Dendritic cell treated with granulocyte-macrophage colony-stimulating factor and Interleukin-4, amounts not matched to agents 40 ng/mL and 50 ng/mL, for 4 days (primary cell): ENCODE data around the gene TPD52L1.

ENCODE experiments used
- H3K27ac Mint-ChIP-seq: one replicate; pipeline ENCODE4 v1.8.0; 2022; ENCODE audit warnings: mild to moderate bottlenecking, mixed read lengths
- H3K27me3 Mint-ChIP-seq: one replicate; pipeline ENCODE4 v1.8.0; 2022; ENCODE audit warnings: mild to moderate bottlenecking, mixed read lengths
- H3K36me3 Mint-ChIP-seq: one replicate; pipeline ENCODE4 v1.8.0; 2022; ENCODE audit warnings: low read depth, mixed read lengths
- H3K4me1 Mint-ChIP-seq: one replicate; pipeline ENCODE4 v1.8.0; 2022; ENCODE audit warnings: low read depth, mixed read lengths
- H3K4me3 Mint-ChIP-seq: one replicate; pipeline ENCODE4 v1.8.0; 2022; ENCODE audit warnings: mild to moderate bottlenecking, moderate library complexity, mixed read lengths
- H3K9me3 Mint-ChIP-seq: one replicate; pipeline ENCODE4 v1.8.0; 2022; ENCODE audit warnings: mixed read lengths
- intact Hi-C: fragments of 100-400 bp; cut with micrococcal nuclease; formaldehyde crosslinking; loops from one replicate; pipeline ENCODE4 v1.15.0; 2022

The TPD52L1 gene

DNA sequence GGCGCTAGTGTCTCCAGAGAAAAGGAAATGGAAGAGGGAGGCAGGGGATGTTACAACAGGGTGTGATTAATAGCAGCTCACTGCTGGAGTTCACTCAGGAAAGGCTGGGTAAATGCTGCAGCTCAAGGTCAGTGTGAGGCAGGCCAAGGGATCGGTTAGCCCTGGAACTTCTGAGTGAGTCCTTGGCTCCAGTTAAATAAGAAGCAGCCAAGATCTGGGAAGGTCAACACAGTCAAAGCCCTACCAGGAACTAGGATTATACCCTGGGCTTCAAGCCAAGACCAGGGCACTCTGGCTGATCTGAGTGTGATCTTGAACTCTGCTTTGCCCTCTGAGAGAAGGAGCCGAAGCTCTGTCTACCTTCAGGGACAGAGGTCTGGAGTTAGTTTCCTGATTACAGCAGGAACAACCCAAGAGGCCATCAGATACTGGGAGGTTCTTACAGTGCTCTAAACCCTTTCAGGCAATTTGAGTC lies 44.3 kb downstream of the TPD52L1 start:
- H3K9me3 Mint-ChIP-seq = no peaks in the 10 kb centered on the region
- intact Hi-C loops = no loop called here
- no peak overlapping the region for H3K4me3 Mint-ChIP-seq
- H3K36me3 Mint-ChIP-seq = no peaks in the 10 kb centered on the region
- no peak overlapping the region for H3K27ac Mint-ChIP-seq
- H3K4me1 Mint-ChIP-seq = peaks cover 42% of the 10 kb centered on the region
- H3K27me3 Mint-ChIP-seq = no peaks in the 10 kb centered on the region

- Mint-ChIP-seq H3K27ac (no peak overlapping the region), H3K27me3 (no peaks in the 10 kb centered on the region), H3K9me3 (no peaks in the 10 kb centered on the region), H3K36me3 (no peaks in the 10 kb centered on the region), H3K4me3 (no peak overlapping the region), H3K4me1 (peaks cover 48% of the 10 kb centered on the region)
- intact Hi-C loops = no loop called here
Measured at GRCh38 chr6:125198398-125198937, 44.9 kb downstream of the TPD52L1 start.

- Mint-ChIP-seq H3K4me3 (no peak overlapping the region), H3K4me1 (peaks cover 41% of the 10 kb centered on the region), H3K27ac (no peak overlapping the region), H3K27me3 (no peaks in the 10 kb centered on the region), H3K9me3 (no peaks in the 10 kb centered on the region), H3K36me3 (no peaks in the 10 kb centered on the region)
- intact Hi-C loops = no loop called here
Measured at GRCh38 chr6:125200941-125201340, 47.4 kb downstream of the TPD52L1 start.

- H3K27ac Mint-ChIP-seq = no peak overlapping the region
- no peaks in the 10 kb centered on the region for H3K27me3 Mint-ChIP-seq
- H3K4me1 Mint-ChIP-seq = peaks cover 41% of the 10 kb centered on the region
- no peaks in the 10 kb centered on the region for H3K36me3 Mint-ChIP-seq
- no peak overlapping the region for H3K4me3 Mint-ChIP-seq
- no peaks in the 10 kb centered on the region for H3K9me3 Mint-ChIP-seq
- intact Hi-C loops = no loop called here
Measured at GRCh38 chr6:125201961-125202729, 48.6 kb downstream of the TPD52L1 start.

- no peak overlapping the region for H3K27ac Mint-ChIP-seq
- intact Hi-C loops = no loop called here
- no peaks in the 10 kb centered on the region for H3K27me3 Mint-ChIP-seq
- H3K4me3 Mint-ChIP-seq = no peak overlapping the region
- peaks cover 28% of the 10 kb centered on the region for H3K4me1 Mint-ChIP-seq
- H3K9me3 Mint-ChIP-seq = no peaks in the 10 kb centered on the region
- H3K36me3 Mint-ChIP-seq = no peaks in the 10 kb centered on the region
Measured at GRCh38 chr6:125203395-125203794, 49.8 kb downstream of the TPD52L1 start.

- intact Hi-C loops = no loop called here
- no peak overlapping the region for H3K4me3 Mint-ChIP-seq
- H3K4me1 Mint-ChIP-seq = peaks cover 21% of the 10 kb centered on the region
- no peaks in the 10 kb centered on the region for H3K9me3 Mint-ChIP-seq
- no peaks in the 10 kb centered on the region for H3K27me3 Mint-ChIP-seq
- H3K27ac Mint-ChIP-seq = no peak overlapping the region
- H3K36me3 Mint-ChIP-seq = no peaks in the 10 kb centered on the region
Measured at GRCh38 chr6:125205931-125206330, 52.4 kb downstream of the TPD52L1 start.

- no peak overlapping the region for H3K27ac Mint-ChIP-seq
Measured at GRCh38 chr6:125206389-125206788, 52.8 kb downstream of the TPD52L1 start.

GRCh38 chr6:125207956-125208355 lies 54.4 kb downstream of the TPD52L1 start:
- Mint-ChIP-seq H3K4me1 (peaks cover 5% of the 10 kb centered on the region), H3K36me3 (no peaks in the 10 kb centered on the region), H3K27ac (no peak overlapping the region), H3K4me3 (no peak overlapping the region), H3K9me3 (no peaks in the 10 kb centered on the region), H3K27me3 (no peaks in the 10 kb centered on the region)
- intact Hi-C loops = no loop called here

More at GRCh38 chr6:125206389-125206788, 52.8 kb downstream of the TPD52L1 start:
- Mint-ChIP-seq H3K4me1 (peaks cover 19% of the 10 kb centered on the region), H3K4me3 (no peak overlapping the region), H3K27me3 (no peaks in the 10 kb centered on the region), H3K36me3 (no peaks in the 10 kb centered on the region), H3K9me3 (no peaks in the 10 kb centered on the region)
- intact Hi-C loops = no loop called here

GRCh38 chr6:125208625-125209249 lies 55.2 kb downstream of the TPD52L1 start:
- Mint-ChIP-seq H3K4me1 (peaks cover 7% of the 10 kb centered on the region), H3K27ac (no peak overlapping the region), H3K4me3 (no peak overlapping the region), H3K36me3 (no peaks in the 10 kb centered on the region), H3K27me3 (no peaks in the 10 kb centered on the region), H3K9me3 (no peaks in the 10 kb centered on the region)
- intact Hi-C loops = no loop called here

DNA sequence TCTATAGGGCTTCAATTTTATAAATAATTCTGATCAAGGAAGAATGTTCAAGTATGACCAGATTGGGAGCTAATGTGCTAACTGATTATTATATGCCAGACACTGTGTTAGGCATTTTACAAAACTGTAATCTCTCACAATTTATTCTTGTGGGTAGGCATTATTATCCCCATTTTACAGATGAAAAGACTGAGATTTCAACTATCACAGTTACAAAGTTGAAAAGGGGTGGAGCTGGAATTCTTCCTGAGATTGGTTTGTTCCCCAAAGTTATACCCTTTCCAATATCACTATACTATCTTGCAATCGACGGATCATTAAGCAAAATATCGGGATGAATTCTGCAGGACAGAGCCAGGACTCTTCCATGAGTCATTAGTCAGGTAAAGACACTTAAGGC lies 57.1 kb downstream of the TPD52L1 start:
- intact Hi-C loops = no loop called here
- Mint-ChIP-seq H3K4me1 (peaks cover 7% of the 10 kb centered on the region), H3K27me3 (no peaks in the 10 kb centered on the region), H3K9me3 (no peaks in the 10 kb centered on the region), H3K4me3 (no peak overlapping the region), H3K27ac (no peak overlapping the region), H3K36me3 (no peaks in the 10 kb centered on the region)

DNA sequence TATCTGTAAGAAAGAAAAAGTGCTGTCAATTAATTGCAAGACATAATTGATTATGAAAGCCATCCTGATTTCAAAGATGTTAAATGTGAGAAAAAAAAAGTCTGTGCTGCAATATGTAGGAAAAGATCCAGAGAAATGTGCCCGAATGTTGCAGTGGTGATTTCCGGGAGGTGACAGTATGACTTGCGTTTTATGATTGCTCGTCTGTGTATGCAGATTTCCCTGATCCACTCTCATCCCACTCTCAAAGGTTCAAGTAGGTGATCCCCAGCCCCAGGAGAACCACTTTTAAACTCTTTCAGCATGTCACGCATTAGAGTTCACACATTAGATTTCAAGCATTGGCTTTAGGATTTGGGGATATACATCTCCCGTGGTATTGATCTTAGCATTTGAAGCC lies 57.8 kb downstream of the TPD52L1 start:
- H3K36me3 Mint-ChIP-seq = no peaks in the 10 kb centered on the region
- intact Hi-C loops = no loop called here
- no peak overlapping the region for H3K4me3 Mint-ChIP-seq
- H3K27me3 Mint-ChIP-seq = no peaks in the 10 kb centered on the region
- H3K4me1 Mint-ChIP-seq = peaks cover 7% of the 10 kb centered on the region
- H3K27ac Mint-ChIP-seq = no peak overlapping the region
- no peaks in the 10 kb centered on the region for H3K9me3 Mint-ChIP-seq

GRCh38 chr6:125212377-125212776 lies 58.8 kb downstream of the TPD52L1 start:
- Mint-ChIP-seq H3K27ac (no peak overlapping the region), H3K4me1 (peaks cover 7% of the 10 kb centered on the region), H3K36me3 (no peaks in the 10 kb centered on the region), H3K27me3 (no peaks in the 10 kb centered on the region), H3K9me3 (no peaks in the 10 kb centered on the region), H3K4me3 (no peak overlapping the region)
- intact Hi-C loops = no loop called here

GRCh38 chr6:125213939-125214338 lies 60.4 kb downstream of the TPD52L1 start:
- intact Hi-C loops = no loop called here

DNA sequence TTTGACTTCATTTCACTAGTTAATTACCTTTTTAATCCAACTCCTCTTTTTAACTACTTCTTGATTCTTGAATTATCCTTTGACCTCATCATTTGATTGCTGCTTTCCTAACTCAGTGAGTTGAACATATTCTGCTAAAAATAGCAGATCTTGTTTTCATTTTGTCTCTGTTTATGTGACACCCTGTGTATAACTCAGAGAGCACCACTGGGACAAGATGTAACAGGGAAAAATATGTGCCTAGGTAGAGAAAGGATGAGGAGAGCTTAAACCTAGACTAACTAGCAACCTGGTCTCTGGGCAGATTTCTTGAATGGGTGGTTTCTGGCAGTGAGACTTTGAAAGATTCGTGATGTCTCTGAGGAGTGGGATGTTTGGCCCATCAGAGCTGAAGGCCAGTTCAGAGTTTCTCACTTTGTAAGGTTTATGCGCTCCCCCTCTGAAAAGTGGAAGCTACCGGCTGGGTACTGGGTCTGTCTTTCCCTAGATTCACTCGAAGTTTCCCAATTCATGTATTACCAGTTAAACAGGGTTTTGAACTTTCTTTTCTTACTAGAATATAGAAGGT lies 61.8 kb downstream of the TPD52L1 start:
- peaks cover 3% of the 10 kb centered on the region for H3K27me3 Mint-ChIP-seq
- H3K4me1 Mint-ChIP-seq = peaks cover 7% of the 10 kb centered on the region
- no peak overlapping the region for H3K4me3 Mint-ChIP-seq
- H3K9me3 Mint-ChIP-seq = no peaks in the 10 kb centered on the region
- H3K36me3 Mint-ChIP-seq = no peaks in the 10 kb centered on the region
- intact Hi-C loops = no loop called here
- no peak overlapping the region for H3K27ac Mint-ChIP-seq

More at GRCh38 chr6:125213939-125214338, 60.4 kb downstream of the TPD52L1 start:
- Mint-ChIP-seq H3K36me3 (no peaks in the 10 kb centered on the region), H3K27ac (no peak overlapping the region), H3K9me3 (no peaks in the 10 kb centered on the region), H3K27me3 (peaks cover 3% of the 10 kb centered on the region), H3K4me3 (no peak overlapping the region), H3K4me1 (peaks cover 7% of the 10 kb centered on the region)
